ENCODE data around the gene TSPEAR.

The TSPEAR gene

DNA sequence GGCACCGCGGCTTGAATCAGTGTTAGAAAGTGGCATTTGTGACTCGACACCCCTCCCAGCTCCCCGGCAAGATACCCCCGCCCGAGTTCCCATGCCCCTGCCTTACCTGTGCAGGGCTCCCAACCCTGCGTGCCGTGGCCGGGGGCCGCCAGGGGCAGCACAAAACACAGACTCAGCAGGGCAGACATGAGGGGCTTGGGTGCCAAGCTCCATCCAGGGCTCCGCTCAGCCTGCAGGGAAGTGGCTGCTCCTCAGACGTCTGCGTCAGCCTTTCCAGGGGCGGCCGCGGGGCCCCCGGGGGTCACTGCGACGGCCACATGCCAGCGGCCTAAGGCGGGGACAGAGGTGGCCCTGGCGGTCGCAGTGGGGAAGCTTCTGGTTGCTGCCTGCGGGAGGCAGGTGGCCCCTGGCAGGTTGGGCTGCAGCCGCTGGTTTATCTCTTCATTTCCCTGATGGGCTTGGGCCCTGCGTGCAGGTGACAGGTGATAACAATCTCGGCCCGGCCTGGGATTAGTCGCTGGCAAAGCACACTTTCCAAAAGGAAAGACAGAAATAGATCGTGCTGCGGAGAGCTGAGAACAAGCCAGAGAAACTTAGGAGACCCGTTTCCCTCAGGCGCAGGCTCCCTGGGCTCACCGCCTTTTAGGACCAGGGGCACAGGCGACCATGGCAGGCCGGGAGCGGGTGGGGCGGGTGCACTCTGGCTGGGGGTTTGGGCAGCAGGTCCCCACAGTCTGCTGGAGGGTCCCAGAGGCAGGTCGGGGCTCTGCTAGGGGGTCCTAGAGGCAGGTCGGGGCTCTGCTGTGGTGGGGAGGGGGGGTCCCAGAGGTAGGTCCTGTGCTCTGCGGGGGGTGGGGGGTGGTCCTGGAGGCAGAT, at the start of gene TSPEAR:
Gene TSPEAR, minus strand, starts transcription at position 246 of the 876 bp plus-strand sequence. Its CDS starts 58 bp downstream, at position 188.
- no peak for DNase-seq

DNA sequence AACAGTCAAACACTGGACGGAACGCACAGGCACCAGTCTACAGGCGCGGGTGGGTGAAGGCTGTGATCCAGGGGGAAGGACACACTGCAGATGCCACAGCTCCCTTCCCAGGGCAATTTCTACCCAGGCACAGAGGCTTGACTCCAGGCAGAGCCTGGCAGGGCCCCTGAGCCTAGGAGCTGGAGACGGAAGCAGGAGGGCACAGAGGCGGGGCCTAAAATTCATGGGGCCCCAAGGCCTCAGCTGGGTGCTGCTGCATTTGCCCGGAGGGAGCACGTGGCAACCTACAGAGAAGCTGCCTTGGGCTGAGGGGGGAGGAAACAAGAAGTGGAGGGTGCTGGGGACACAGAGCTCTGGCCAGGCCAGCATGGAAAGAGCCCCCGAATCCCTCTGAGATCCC, 49.0 kb upstream of the TSPEAR start:
- no peak for DNase-seq

DNA sequence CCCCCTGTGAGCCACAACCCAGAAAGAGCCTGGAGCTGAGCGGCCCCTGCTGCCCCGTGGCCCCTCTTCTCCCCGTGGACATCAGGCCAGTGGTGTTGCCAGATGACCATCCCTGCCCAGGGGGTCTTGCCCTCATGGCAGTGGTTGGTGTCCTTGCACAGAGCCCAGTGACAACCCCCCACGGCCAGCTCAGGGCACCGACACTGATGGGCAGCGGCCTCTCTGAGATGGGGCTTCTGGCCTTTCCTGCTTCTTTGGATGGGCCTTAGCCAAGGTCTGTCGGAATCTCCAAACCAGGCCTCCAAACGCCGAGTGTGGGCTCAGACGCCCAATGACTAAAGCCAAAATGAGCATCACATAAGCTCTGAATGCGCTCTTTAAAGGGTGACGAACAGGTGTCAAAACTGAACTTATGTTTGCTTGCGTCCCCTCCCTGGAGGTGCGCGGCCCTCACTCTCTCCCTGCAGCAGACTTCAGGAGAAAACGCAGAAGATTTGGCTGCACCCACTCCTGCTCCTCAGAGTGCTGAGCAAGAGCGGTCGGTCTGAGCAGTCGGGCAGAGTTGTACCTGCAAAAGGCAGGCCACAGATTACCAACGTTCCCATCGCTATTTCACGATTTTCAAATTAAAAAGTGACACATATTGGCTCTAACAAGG, 48.4 kb upstream of the TSPEAR start:
- no peak for DNase-seq

DNA sequence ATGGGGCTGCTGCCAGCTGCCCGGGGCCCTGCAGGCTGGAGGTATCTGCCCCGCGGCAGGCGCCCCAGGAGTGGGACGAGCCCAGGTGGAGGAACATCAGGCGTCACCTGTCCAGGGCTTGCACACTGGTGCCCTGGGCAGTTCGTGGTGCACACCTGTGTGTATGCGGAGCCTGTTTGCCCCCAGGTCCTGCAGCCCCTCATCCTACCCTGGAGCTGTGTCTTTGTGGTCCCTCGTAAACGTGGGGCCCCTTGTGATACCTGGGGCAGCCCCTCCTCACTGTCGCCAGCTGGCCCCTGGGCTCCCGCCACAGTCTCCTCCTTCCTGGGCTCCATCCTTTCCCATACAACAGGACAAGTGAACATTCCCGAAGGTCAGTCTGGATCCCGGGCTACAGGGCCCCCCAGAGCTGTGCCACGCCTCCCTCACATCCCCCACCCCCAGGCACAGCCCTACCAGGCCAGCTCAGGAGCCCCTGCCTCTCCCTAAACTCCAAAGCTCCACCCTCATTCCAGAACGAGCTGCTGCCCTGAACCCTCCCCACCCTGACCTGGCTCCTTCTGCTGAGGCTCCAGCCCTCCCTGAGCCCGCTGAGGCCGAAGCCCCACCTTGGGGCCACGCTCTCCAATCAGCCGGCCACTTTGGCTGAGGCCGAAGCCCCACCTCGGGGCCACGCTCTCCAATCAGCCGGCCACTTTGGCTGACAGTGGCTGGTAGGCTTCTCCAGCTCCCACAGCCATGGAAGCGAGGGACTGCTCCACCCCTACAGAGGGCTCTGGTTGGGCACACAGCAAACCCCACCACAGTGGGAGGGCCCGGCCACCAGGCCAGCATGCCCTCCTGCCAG, 47.6 kb upstream of the TSPEAR start:
- DNase-seq: no peak

DNA sequence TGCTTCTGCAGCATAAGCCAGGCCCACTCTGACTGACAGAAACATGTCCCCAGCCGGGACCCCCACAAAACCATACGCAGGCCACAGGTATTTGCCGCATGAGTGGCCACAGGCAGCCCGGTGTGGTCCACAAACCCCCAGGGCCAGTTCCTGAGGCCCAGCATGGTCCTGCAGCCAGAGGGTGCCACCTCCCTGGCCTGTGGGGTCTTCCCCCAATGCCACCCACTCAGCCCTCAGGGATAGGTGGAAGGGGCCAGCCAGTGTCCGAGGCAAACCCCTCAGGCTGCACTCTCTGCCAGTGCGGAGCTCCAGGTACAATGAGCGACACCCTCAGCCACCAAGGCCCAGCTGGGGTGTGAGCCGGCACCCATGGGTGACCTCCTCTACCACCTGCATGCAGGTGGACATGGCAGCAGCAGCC, 46.8 kb upstream of the TSPEAR start:
- DNase-seq: no peak

DNA sequence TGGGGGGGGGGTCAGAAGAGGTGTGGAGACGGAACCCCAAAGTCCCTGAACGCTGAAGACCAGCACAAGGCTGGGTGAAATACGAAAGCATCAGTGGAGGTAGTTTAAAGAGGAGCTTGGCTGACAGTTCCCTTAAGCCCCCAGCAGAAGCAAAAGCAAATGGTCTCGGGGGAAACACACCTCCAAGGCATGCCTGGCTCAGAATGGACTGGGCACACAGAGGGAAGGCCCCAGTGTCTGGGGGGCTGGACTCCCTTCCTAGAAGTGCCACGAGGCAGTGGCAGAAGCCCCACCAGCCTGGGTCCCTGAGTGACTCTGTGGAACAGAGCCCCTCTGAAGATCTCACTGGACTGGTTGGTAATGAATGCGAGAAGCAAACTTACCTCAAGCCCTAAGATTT, 46.4 kb upstream of the TSPEAR start:
- no peak for DNase-seq

DNA sequence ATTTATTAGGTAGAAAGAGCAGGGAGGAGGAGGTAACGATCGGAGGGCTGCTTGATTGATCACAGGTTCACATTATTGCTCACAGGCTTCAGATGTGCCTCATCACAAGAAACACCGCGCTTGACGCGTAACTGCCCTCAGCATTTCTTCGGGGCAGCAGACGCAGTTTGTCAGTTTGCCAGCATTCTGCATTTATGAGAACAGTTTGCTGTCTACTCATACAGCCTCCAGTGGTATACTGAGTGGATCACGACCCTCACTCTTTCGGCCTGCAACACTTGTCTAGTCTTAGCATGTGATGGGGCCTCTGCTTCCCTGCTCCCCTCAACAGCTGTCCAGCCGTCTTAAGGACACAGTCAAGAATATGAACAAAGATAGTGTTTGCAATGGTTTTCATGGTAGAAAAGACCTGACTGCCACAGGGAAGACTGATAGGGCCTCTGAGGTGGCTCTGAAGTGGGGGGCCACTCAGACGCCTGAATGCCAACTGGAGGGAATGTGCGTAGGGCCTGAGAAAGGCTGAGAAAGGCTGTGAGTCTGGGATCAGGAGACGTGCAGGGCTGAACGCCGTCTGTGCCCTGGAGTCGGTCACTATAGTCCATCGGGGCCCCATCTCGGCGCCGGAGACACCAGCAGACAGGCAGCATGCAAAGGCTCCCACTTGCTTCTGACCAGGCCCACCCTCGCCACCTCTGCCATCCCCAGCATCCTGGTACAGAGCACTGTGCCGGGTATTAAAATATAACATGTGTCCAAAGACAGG, 45.2 kb upstream of the TSPEAR start:
- no peak for DNase-seq

DNA sequence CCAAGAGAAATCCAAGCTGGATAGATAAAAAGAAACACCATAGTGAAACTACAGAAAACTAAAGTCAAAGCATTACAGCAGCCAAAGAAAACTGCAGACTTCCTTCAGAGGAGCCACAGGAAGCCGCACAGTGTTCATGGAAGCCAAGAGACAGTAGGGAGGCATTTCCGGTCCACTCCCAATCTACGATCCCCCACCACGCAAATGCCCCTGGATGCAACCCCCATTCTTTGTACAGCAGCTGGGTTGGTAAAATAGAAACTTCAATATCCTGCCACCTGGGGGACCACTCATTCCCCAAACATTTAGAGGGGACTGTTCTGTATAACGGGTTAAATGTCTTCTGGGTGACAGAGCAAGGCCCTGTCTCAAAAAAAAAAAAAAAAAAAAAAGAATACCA, 43.9 kb upstream of the TSPEAR start:
- DNase-seq: no peak

DNA sequence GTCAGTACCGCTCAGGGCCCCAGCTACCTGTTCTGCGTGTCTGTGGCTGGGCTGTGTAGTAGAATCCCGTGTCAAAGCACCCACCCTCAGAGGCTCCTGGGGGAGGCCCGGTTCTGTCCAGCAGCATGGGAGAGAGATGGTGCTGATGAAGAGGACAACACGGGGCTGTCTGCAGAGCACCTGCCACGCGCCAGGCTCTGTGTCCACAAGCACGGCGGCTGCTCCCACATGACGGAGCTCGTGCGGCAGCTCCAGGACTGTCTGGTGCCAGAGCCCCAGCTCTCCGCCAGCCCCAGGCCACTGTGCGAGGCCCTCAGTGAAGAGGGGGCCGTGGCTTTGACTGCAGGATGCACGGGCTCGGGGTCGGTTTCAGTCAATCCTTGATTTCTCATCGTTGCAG, 42.0 kb upstream of the TSPEAR start:
- no peak for DNase-seq

DNA sequence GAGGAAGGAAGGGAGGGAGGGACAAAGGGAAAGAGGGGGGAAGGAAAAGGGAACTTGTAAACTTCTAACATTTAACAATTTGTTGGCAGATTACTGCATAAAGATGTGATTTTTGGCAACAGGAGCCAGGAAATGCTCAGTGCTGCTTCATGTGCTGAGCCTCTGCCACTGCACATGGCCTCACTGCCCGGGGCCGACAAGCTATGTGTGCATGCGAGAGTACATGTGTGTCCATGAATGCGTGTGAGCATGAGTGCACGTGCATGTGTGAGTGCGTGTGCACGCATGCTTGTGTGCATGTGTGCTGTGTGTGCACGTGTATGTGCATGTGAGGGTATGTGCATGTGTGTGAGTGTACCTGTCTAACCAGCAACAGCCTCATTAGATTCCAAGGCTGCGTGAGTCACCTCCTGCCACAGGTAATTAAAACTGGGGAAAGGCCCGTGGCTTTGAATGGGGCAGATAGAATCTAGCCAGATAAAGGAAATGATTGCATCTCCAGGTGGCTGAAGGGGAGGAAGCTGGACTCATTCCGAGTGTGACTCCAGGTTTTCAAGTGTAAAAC, 41.4 kb upstream of the TSPEAR start:
- no peak for DNase-seq

DNA sequence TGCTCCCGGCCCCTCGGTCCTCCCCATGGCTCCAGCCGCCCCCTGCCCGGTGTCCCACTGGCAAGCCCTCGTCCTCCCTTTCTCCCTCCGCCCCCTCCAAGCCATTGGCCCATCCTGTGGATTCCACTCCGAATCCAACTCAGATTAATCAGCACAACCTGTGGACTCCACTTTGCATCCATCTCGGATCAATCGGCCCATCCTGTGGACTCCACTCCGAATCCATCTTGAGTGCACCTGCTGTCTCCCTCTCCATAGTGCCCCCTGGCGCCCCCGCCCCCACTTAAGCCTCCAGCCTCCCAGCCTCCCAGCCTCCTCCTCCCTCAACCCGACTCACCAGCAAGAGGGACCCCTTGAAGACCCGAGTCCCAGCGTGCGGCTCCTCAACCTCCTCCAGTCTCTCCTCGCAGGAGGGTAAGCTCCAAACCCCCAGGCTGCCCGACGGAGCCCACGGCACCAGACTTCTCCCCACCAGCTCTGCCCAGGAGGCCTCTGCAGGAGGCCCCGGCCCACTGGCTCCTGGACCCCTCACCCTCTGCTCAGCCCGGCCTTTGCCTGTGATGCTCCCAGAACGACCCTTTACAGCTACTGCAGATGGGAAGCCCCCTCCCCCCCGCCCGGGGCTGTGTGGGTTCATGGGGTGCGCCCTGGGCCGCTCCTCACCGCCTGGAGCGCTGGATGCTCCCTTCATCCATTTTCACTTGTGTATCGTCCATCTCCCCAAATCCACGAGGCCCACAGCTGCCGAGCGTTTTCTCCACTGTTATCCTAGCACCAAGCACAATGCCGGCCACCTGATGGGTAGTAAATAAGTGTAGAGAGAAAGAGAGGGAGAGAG, 40.6 kb upstream of the TSPEAR start:
- DNase-seq: no peak

DNA sequence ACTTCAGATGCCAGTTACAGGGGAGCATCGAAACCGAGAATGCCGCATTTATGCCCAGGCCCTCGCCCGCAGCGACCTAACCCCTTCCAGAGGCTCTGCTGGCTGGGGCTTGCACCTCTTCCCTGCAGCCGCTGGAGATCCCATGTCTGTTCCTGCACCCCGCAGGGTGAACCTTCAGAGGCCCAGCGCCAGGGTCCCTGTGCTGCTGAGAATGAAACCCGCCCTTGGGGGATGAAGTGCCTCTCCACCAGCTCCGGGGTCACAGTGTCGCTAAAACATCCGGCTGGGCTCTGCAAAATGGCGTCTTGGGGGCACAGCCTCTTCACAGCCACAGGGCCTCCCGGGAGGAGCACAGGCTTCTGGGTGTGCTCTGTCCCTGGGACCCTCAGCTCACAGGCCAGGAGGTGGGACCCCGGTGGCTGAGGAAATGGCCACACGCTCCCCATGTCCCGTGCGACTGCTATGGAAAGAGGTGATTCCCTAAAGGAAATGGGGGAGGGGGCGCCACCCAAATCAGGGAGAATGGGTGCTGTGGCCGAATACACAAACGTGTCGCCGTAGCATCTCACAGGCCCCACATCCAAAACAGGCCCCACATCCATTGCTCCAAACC, 39.9 kb upstream of the TSPEAR start:
- no peak for DNase-seq

DNA sequence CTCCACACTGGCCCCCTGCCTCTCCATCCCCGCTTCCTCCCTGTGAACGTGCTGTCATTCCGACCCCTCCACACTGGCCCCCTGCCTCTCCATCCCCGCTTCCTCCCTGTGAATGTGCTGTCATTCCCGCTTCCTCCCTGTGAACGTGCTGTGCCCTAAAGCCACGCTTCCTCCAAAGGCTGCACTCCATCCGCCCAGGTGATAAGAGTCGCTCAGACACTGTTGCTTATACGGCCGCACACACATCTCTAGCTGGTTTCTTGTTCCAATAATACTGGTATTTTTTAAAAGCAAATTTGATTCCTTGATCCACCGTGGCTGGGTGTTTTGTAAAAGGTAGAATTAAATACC, 39.3 kb upstream of the TSPEAR start:
- no peak for DNase-seq

DNA sequence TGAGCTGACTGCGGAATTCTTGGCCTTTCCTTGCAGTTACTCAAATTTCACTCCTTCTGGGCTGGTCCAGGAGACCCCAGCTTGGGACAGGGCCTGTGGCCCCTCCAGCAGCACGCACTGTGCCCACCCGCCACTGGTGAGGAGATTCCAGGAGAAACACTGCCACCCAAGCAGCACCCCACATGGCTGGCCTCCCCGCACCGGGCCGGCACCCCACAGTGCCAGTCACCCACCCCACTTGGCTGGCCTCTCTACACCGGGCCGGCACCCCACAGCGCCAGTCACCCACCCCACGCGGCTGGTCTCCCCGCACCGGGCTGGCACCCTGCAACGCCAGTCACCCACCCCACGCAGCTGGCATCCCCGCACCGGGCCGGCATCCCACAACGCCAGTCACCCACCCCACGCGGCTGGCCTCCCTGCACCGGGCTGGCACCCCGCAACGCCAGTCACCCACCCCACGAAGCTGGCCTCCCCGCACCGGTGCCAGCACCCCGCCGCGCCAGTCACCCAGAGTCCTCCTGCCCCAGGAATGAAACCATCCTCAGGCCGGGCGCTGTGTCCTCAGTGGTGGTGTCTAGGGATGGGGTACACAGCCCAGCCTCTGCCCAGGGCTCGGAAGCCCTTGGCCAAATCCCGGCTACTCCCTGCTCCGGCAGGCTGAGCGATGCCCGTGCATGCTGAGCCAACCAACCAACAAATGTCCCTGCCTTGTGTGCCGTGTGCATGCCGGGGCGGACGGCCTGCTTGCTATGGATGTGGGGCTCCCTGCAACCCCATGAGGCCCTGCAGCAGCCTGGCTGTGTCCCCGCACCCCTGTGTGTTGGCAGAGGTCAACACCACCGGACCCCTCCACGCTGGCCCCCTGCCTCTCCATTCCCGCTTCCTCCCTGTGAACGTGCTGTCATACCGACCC, 38.6 kb upstream of the TSPEAR start:
- DNase-seq: no peak

DNA sequence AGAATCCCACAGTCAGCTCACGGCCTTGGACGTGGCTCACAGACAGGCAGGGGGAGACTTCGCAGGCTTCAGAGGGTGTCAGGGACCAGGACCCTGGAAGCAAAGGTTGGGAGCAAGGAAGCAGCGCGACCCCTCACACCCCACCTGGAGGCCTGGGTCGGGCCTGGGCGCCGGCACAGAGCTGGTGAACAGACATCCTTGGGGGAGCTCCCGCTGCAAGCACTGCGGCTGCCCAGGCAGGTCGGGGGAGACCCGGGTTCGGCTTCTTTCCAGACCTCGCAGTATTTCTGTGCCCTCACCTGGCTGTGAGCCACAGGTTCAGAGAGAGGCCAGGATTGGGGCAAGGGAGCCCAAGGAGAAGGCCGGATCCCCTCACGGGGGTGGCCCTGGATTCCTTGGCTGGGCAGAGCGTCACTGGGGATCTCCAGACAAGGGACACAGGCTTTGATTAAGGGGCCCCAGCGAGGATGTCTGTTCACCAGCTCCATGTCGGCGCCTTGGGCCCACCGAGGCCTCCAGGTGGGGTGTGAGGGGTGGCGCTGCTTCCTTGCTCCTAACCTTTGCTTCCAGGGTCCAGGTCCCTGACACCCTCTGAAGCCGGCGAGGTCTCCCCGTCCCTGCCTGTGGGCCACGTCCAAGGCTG, 37.9 kb upstream of the TSPEAR start:
- DNase-seq: no peak

DNA sequence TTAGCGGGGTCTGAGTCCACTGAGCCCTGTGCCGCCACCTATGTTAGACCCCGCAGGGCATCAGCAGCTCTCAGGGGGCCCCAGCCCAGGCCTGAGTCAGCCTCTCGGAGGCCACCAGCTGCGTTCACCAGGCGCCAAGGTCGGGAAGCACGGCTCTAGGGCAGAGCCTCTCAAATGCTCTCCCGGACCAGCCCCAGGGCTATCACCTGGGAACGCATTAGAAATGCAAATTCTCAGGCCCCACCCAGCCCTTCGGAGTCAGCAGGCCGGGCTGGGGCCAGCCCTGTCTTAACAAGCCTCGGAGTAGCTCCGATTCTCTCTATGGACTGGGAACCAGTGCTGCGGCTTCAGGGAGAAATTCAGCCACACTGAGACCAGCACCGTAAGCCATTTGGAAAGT, 37.2 kb upstream of the TSPEAR start:
- no peak for DNase-seq

DNA sequence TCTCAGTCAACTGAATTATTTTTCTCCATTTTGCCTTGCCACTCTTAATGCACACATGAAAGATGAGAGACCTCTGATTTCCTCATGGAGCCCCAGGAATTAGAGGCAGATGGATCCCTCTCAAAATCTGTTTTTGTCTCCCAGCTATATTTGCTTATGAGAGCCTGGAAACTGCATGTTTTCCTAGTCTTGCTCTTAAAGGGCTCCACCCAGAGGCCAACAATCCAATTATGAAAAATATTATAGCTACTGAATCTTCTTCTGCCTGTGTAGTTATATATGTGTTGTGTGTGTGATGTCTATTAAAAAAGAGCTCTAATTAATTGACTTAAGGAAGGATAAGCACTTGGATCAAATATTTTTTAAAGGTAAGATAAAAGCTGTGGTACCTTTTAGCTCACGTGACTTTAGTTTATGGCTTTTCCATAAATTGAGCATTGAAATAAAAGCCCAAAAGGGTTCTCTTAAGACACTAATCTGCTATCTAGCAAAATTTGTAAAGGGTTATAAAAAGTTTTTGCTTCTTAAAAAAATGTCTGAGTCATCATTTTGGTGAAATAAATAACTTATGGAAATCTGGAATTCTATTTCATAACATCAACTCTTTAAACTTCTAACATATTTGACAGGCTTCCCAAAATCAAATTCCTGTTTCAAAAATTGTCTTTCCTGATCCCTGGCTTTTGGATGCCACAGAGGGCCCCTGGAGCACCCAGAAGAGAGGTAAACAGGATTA, 31.2 kb upstream of the TSPEAR start:
- DNase-seq: peak; percentile 49

DNA sequence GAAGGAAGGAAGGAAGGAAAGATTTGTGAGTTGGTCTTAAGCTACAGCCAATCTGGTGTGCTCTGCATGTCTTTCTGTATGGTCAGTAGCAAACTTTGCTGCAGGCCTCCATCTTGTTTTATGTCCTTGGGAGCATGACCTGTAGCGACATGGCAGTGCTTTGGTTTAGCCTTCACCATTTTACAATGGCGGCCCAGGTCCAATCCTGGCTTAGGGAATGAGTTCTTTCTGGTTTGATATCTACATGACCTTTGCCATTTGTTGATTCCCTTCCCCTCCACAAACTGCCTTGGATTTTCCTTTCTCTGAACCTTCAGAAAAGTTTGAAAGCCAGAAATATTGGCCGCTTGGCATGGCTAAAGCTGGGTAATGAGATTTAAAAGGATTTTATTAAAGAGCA, 30.5 kb upstream of the TSPEAR start:
- DNase-seq: no peak

DNA sequence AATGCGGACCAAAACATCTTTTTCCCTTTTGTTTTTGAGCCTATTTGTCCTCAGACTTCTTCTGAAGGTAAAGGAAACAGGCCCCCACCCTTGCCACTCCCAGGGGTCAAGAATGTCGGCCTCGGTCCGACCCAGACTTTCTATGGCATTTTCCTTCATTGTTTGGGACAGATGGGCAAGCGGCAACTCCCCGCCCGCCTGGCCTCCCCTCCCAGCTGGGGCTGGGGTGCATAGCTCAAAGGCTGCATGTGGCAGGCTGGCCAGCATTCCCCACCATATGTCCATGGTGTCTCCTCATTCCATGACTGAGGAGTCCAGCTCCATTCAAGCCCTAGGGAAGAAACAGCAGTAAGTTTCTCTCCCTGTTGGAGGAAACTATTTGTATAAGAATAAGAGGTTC, 29.4 kb upstream of the TSPEAR start:
- DNase-seq: no peak

All from hematopoietic multipotent progenitor cell treated with erythropoietin and hydrocortisone succinate and interleukin-3 and kit ligand, for 8 days (in vitro differentiated cells).